ENCODE results near the gene ELFN1.

DNA sequence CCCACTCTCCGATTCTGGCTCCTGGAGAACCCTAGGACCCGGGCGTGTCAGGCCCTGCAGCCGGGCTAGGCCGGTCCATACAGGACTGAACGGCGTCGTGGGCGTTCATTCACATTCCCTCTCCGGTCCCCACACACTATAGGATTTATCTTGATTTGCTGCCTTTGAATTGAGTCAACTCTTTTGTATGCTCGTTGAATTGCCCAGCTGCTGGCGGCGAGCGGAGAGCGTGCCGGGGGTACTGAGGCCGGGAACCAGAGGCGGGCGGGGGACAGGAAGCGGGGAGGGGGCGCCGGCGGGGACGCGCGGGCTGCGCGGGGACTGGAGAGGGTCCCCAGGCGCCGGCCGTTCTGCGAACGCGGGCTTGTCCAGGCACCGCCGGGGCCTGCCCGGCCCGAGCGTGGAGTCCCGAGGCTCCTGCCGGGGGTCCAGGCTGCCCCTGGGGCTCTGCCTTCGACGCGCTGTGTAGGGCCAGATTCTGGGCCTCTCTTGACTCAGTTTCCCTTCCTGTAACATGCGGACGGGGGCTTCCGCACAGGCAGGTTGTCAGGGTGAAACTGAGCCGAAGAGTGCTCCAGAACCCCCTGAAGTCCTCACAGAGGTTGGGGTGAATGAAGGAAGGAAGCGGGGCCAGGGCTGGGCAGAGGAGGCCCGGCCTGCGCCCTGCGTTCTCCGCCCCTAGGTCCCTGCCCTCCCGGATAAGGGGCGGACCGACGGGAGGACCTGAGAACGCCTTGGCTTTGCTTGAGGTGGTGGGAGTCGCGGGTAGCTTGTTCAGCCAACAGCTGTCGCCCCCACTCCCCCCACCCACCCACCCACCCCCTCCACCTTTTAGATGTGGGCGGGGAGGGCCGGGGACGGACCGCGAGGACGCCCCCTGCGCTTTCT, 769 bp upstream of the ELFN1 start:
- TF ChIP-seq, protein P1, sequence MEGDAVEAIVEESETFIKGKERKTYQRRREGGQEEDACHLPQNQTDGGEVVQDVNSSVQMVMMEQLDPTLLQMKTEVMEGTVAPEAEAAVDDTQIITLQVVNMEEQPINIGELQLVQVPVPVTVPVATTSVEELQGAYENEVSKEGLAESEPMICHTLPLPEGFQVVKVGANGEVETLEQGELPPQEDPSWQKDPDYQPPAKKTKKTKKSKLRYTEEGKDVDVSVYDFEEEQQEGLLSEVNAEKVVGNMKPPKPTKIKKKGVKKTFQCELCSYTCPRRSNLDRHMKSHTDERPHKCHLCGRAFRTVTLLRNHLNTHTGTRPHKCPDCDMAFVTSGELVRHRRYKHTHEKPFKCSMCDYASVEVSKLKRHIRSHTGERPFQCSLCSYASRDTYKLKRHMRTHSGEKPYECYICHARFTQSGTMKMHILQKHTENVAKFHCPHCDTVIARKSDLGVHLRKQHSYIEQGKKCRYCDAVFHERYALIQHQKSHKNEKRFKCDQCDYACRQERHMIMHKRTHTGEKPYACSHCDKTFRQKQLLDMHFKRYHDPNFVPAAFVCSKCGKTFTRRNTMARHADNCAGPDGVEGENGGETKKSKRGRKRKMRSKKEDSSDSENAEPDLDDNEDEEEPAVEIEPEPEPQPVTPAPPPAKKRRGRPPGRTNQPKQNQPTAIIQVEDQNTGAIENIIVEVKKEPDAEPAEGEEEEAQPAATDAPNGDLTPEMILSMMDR (IDR thresholded peaks at IDR 0.05; ENCODE audit: insufficient read depth, low read length, poor library complexity, severe bottlenecking), result no peak
- TF ChIP-seq EZH2phosphoT487 (conservative IDR thresholded peaks at IDR 0.05; ENCODE audit: low read length), result no peak
